DOHH2 (cell line): ENCODE measurements around the gene CNN1.

Experiments
- H3F3A ChIP-seq: fragments of 200-600 bp; sonication (generic), shearing (Covaris generic); 2 replicates; pipeline ENCODE4 v1.6.0; 2016; ENCODE audit warnings: antibody characterized with exemption, mild to moderate bottlenecking; ENCODE audit not compliant: control insufficient read depth, insufficient read depth
- H3K27ac ChIP-seq: fragments of 200-600 bp; sonication (generic); 2 replicates; pipeline ENCODE4 v1.5.1; 2014; ENCODE audit warnings: low read depth, mild to moderate bottlenecking, low read length, moderate library complexity
- H3K27me3 ChIP-seq: fragments of 200-600 bp; sonication (generic); 2 replicates; pipeline ENCODE4 v1.6.1; 2014; ENCODE audit warnings: mild to moderate bottlenecking, low read length, mixed read lengths; ENCODE audit not compliant: control insufficient read depth
- H3K36me3 ChIP-seq: fragments of 200-600 bp; sonication (generic); 2 replicates; pipeline ENCODE4 v1.6.1; 2014; ENCODE audit warnings: mild to moderate bottlenecking, low read length, moderate library complexity, mixed read lengths; ENCODE audit not compliant: control insufficient read depth
- H3K4me1 ChIP-seq: fragments of 200-600 bp; sonication (generic); 2 replicates; pipeline ENCODE4 v1.6.1; 2014; ENCODE audit warnings: mild to moderate bottlenecking, low read length, mixed read lengths; ENCODE audit not compliant: control insufficient read depth
- H3K4me2 ChIP-seq: fragments of 200-600 bp; sonication (generic); 2 replicates; pipeline ENCODE4 v1.6.0; 2014; ENCODE audit warnings: mild to moderate bottlenecking, low read length, moderate library complexity
- H3K4me3 ChIP-seq: fragments of 200-600 bp; sonication (generic); 2 replicates; pipeline ENCODE4 v1.5.1; 2014; ENCODE audit warnings: mild to moderate bottlenecking, low read length, mixed read lengths
- H3K79me2 ChIP-seq: fragments of 200-600 bp; sonication (generic); 2 replicates; pipeline ENCODE4 v1.6.1; 2014; ENCODE audit warnings: mild to moderate bottlenecking, low read length, mixed read lengths; ENCODE audit not compliant: control insufficient read depth
- H3K9me2 ChIP-seq: fragments of 200-600 bp; sonication (generic); replicated peaks from 2 replicates; pipeline ENCODE4 v1.6.1; 2014; ENCODE audit warnings: mild to moderate bottlenecking, low read length, mixed read lengths; ENCODE audit not compliant: control insufficient read depth
- H3K9me3 ChIP-seq: fragments of 200-600 bp; sonication (generic); 2 replicates; pipeline ENCODE4 v1.6.1; 2014; ENCODE audit warnings: antibody characterized with exemption, low read length, mixed read lengths; ENCODE audit not compliant: control insufficient read depth, insufficient read depth
- H4K20me1 ChIP-seq: fragments of 200-600 bp; sonication (generic); 2 replicates; pipeline ENCODE4 v1.6.0; 2014; ENCODE audit warnings: low read depth, mild to moderate bottlenecking, antibody characterized with exemption, low read length, moderate library complexity; ENCODE audit not compliant: control insufficient read depth, insufficient read depth
- CTCF ChIP-seq: fragments of 200-600 bp; sonication (generic); IDR thresholded peaks from one replicate; pipeline ENCODE4 v1.5.1; 2014; ENCODE audit warnings: antibody characterized with exemption, mild to moderate bottlenecking, low read depth, low read length; ENCODE audit not compliant: poor library complexity, severe bottlenecking
- EZH2phosphoT487 ChIP-seq: fragments of 200-600 bp; sonication (generic); IDR thresholded peaks from 2 replicates; pipeline ENCODE4 v1.6.1; 2017; ENCODE audit warnings: borderline replicate concordance, mild to moderate bottlenecking, antibody characterized with exemption, low read length, moderate library complexity, mixed read lengths

Gene CNN1

GRCh38 chr19:11505032-11505503 lies 33.6 kb upstream of the CNN1 start:
- peaks cover 12% of the 10 kb centered on the region for H3K36me3 ChIP-seq
- H3K4me3 ChIP-seq, result peak overlapping the region; percentile 90
- peaks cover 25% of the 10 kb centered on the region for H3K4me1 ChIP-seq
- peaks cover 5% of the 10 kb centered on the region; the same call in 1 of the 2 replicates for H3F3A ChIP-seq
- H3K27me3 ChIP-seq, result no peaks in the 10 kb centered on the region
- H3K4me2 ChIP-seq, result peak overlapping the region; percentile 92
- H3K9me3 ChIP-seq, result no peaks in the 10 kb centered on the region
- H4K20me1 ChIP-seq, result no peaks in the 10 kb centered on the region
- no peak for TF ChIP-seq EZH2phosphoT487
- TF ChIP-seq CTCF, result no peak
- peak overlapping the region; percentile 76 for H3K27ac ChIP-seq
- peaks cover 34% of the 10 kb centered on the region for H3K79me2 ChIP-seq
- no peaks in the 10 kb centered on the region for H3K9me2 ChIP-seq

GRCh38 chr19:11505504-11506100 lies 33.0 kb upstream of the CNN1 start, which contains the start of gene ZNF653:
Gene ZNF653, minus strand, starts transcription at chr19:11505839. Its CDS starts 53 bp downstream, at chr19:11505786.
- Histone ChIP-seq H3K27ac (peak within 1 kb of the TSS; percentile 76), H3K79me2 (peaks cover 34% of the 10 kb centered on the region), H3K4me3 (peak within 1 kb of the TSS; percentile 90), H4K20me1 (no peaks in the 10 kb centered on the region), H3K4me1 (peaks cover 25% of the 10 kb centered on the region), H3K9me3 (no peaks in the 10 kb centered on the region), H3K4me2 (peak within 1 kb of the TSS; percentile 92), H3K36me3 (peaks cover 12% of the 10 kb centered on the region), H3K27me3 (no peaks in the 10 kb centered on the region), H3K9me2 (no peaks in the 10 kb centered on the region), H3F3A (peaks cover 5% of the 10 kb centered on the region; the same call in 1 of the 2 replicates)
- TF ChIP-seq EZH2phosphoT487 (no peak), CTCF (no peak)

- H3K4me3 ChIP-seq, result peak overlapping the region; percentile 90
- H3K9me2 ChIP-seq, result no peaks in the 10 kb centered on the region
- peaks cover 25% of the 10 kb centered on the region for H3K4me1 ChIP-seq
- H3K36me3 ChIP-seq, result peaks cover 15% of the 10 kb centered on the region
- no peaks in the 10 kb centered on the region for H3K9me3 ChIP-seq
- peak overlapping the region; percentile 76 for H3K27ac ChIP-seq
- H3K79me2 ChIP-seq, result peaks cover 34% of the 10 kb centered on the region
- no peak for TF ChIP-seq CTCF
- TF ChIP-seq EZH2phosphoT487, result no peak
- no peaks in the 10 kb centered on the region for H4K20me1 ChIP-seq
- no peaks in the 10 kb centered on the region for H3K27me3 ChIP-seq
- peak overlapping the region; percentile 92 for H3K4me2 ChIP-seq
- peaks cover 5% of the 10 kb centered on the region; the same call in 1 of the 2 replicates for H3F3A ChIP-seq
These were observed 32.5 kb upstream of the CNN1 start for GRCh38 chr19:11506101-11506555.
